ENCODE data around the gene RDX.

Gene RDX

DNA sequence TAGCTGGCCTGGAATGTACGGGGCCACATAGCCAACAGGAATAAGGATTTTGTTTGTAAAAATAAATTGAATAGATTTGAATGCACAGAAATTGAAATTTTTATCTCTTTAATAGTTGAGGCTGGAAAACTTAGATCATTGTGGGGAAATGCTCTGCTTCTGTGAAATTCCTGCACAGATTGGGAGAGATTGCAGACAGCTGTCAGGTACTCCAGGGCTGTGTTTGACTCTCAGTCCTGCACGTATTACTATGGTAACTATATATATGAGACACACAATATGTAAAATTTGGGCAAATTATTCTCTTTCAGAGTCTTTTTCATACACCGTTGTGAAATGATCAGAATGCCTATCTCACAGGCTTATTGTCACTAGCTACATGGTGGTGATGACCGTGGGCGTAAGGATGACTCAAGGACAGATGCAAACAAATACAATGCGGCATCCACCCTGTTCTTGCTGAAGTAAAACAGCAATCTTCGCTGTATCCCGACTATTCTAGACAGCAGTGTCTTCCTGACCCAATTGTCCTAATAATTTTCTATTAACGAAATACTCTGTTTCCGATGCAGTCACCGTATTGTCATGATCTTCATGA, 123.8 kb downstream of the RDX start:
- DNase-seq (ENCODE audit: low read depth, low spot score): no peak

DNA sequence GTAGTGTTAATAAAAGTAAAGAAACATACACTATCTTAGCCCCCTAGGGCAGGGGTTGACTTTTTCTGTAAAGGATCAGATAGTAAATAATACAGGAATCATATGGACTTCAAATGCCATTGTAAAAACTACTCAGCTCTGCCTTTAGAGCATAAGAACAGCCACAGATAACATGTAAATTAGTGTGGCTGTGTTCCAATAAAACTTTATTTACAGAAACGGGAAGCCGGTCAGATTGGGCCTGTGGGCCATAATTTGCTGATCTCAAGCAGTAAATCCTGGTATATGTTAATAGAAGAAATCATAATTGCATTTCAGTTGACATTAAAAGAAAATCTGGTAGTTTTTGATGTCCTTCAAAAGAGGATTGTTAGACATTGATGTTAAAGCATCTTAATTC, 126.7 kb downstream of the RDX start:
- DNase-seq (ENCODE audit: low read depth, low spot score): no peak

DNA sequence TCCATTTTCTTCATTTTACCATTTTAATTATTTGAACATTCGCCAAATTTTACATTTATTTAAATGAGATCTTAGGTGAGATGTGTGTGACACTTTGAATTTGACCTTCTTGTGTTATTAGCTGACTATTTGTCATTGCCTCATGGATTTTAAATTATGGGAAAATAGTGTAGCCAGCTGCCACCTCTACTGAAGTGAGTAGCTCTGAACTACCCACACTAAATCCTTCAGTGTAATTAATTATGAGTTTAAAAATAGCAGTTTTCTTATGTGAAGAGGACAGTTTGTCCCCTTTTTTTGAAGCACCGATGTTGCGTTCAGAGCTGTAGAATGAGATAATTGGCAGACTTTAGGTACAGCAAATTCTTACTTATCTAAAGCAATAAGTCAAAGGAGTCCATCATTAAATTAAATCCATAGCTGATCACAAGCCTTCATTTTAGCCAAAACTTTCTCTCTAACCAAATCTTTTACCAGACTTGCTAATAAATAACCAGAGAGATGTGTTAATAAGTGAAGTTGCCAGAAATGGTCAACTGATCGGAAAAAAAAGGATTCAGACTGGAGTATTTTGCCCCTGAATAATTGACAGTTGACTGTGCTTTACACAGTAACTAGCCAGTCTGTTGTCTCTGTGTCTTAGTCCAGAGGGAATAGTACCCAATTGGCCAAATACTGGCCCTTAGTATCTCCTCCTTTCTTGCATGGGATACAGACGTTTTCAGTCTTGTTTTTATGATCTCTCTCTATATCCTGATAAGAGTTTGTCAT, 128.2 kb downstream of the RDX start:
- DNase-seq (ENCODE audit: low read depth, low spot score): no peak

DNA sequence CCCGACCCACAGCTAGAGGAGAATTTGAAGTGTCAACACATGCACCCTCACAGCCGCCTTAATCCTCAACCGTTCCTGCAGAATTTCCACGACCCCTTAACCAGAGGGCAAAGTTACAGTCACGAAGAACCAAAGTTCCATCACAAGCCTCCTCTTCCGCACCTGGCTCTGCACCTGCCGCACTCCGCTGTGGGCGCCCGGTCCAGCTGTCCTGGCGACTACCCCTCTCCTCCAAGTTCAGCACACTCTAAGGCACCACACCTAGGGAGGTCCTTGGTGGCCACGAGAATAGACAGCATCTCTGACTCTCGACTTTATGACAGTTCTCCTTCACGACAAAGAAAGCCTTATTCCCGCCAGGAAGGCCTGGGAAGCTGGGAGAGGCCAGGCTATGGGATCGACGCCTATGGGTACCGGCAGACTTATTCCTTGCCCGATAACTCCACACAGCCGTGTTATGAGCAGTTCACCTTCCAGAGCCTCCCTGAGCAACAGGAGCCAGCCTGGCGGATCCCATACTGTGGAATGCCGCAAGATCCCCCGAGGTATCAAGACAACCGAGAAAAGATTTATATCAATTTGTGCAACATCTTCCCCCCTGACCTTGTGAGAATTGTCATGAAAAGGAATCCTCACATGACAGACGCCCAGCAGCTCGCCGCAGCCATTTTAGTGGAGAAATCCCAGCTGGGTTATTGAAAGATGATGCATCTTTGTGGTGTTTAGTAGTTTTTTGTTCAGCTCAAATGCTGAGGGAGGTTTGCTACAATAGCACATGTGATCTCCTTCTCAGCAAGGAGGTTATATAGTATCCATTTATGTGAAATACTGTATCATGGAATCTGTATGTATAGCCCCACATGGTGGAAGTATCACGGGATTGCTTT, 131.1 kb downstream of the RDX start:
- no peak for DNase-seq (ENCODE audit: low read depth, low spot score)

DNA sequence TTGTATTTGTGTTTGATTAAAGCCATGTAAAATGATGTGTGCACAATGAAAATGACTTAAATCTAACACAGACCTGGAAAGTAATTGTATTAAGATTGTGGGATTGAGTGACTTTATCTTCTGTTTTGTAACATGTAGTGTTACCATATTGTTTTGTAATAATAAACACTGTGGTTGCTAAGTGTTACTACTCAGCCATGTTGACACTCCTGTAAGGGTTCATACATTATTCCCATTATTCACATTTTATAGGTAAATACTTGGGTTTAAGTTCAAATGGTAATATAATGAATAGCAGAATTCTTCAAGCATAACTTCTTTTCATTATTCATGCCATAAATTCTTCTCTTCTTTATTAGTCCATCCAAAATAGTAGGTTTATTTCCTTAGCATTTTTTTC, 134.2 kb downstream of the RDX start:
- no peak for DNase-seq (ENCODE audit: low read depth, low spot score)

DNA sequence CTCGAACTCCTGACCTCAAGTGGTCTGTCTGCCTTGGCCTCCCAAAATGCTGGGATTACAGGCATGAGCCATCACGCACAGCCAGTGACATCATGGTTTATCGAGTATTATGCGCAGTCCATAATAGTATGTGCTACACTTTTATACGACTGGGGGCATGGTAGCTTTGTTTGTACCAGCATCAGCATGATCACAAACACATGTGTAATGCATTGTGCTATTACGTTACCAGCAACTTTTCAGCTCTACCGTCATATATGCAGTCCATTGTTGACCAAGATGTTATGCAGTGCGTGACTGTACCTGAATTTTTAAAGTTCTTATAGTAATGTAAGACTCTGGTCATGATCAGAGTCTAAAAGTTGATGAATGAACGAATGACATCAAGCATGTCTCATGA, 135.4 kb downstream of the RDX start:
- DNase-seq (ENCODE audit: low read depth, low spot score): no peak

DNA sequence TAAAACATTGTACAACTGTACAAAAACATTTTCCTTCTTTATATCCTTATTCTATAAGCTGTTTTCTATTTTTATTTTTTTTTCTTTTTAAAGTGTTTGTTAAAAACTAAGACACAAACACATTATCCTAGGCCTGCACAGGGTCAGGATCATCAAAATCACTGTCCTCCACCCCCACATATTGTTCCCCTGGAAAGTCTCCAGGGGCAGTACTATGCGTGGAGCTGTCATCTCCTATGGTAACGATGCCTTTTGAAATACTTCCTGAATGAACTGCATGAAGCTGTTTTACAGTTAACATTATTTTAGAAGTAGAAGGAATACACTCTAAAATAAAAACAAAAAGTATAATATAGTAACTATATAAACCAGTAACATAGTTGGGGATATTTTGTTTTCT, 136.0 kb downstream of the RDX start:
- no peak for DNase-seq (ENCODE audit: low read depth, low spot score)

DNA sequence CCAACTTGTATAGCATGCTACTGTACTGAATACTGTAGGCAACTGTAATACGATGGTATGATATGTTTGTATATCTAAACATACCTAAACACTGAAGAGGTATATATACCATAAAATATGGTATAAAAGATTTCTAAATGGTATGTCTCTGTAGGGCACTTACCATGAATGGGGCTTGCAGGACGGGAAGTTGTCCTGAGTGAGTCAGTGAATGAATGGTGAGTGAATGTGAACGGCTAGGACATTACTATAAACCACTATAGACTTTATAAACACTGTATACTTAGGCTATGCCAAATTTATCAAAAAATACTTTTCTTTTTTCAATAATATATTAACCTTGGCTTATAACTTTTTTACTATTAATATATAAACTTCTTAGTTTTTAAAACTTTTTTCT, 136.4 kb downstream of the RDX start:
- no peak for DNase-seq (ENCODE audit: low read depth, low spot score)

DNA sequence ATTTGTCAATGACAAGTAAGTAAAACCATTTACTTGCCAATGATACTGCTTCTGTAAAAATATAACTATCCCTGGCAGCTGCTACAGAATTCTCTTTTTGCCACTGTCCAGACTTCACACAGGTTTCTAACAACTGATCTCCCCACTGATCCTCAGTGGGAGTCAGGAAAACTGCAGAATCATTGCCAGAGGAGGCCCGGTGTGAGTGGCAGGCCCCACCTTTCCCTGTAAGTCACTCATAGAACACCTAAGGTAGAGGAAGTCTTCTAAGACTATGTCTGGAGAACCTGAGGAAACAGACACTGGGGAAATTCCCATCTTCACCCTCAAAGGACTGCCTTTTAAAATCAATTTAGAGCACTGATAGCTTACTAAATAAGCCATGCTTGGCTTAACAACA, 136.9 kb downstream of the RDX start:
- DNase-seq (ENCODE audit: low read depth, low spot score): no peak

DNA sequence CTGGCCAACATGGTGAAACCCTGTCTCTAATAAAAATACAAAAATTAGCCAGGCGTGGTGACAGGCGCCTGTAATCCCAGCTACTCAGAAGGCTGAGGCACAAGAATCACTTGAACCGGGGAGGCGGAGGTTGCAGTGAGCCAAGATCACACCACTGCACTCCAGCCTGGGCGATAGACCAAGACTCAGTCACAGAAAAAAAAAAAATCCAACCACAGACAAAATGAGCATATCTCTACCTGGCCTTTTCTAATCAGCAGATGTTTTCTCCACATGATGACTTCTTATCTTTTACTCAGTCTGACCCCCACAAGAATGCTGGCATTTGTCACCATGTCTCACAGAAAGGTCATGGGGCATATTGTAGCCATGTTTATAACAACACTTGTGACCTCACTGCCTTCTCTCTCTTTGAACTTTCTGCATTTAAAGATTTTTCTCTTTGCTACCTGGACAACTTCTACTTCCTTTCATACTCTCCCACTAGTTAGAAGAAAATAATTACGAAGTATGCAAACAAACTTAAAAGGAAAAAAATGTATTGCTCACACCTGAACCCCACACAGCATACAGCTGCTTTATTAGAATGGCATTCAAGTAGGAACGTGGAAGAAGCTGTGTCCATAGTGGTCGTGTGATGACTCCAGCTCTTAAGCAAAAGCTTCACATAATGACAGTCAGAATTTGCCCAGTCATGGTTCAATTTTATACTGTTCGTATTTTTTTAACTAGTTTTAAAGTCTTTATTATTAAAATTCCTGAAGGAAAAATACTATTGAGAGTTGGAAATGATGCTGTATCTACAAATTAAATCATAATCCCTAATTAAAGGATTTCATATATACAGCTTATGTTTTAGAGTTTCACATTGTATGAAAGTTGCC, 137.9 kb downstream of the RDX start:
- DNase-seq (ENCODE audit: low read depth, low spot score): no peak

DNA sequence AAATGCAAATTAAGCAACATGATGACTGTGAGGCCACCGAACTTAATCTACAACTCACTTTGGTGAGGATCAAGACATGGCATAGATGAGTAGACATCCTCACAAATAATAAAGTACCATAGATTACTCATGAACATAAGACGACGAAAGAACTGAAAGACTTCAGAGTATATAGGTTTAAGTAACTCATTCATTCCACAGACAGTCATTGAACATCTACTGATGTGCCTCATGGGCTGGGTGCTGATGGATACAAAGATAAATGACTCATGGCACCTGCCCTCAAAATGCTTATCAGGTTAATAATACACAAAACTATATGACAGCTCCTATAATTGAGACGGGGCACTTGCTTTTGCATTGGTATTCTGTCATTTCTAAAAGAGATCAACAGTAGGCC, 139.9 kb downstream of the RDX start:
- no peak for DNase-seq (ENCODE audit: low read depth, low spot score)

DNA sequence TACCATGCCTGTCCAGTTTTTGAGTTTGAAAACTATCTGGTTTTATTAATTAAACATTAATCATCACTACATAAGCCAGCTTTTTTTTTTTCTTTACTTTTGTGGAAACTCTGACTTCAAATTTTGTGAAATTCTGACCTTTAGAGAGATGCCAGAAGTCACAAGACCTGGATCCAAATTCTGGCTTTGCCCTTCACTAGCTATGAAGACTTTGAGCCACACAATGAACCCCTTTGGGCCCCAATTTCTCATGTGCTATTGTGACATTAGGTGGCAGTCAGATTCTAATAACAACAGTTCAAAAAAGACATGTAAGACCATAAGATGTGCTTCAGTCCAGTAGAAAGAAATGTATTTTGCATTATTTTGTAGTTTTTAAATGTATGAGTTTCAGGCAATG, 142.9 kb downstream of the RDX start:
- DNase-seq (ENCODE audit: low read depth, low spot score): no peak

DNA sequence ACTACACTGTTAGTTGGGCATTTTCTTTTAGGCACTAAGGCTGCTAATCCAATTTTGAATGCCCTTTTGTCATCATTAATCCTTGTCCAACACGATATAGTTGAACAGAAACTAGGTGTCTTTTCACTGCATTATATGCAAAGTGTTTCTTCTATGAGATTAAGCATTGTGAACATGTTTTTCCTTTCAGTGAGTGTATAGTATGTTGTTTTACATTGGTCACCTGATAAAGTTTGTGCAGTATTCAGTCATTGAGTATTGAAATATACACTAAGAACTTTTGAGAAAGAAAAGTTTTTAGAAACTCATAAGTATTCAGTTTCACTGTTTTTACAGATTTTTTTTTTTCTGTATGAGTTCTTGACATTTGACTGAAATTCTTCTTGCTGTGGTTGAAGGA, 144.2 kb downstream of the RDX start:
- no peak for DNase-seq (ENCODE audit: low read depth, low spot score)

DNA sequence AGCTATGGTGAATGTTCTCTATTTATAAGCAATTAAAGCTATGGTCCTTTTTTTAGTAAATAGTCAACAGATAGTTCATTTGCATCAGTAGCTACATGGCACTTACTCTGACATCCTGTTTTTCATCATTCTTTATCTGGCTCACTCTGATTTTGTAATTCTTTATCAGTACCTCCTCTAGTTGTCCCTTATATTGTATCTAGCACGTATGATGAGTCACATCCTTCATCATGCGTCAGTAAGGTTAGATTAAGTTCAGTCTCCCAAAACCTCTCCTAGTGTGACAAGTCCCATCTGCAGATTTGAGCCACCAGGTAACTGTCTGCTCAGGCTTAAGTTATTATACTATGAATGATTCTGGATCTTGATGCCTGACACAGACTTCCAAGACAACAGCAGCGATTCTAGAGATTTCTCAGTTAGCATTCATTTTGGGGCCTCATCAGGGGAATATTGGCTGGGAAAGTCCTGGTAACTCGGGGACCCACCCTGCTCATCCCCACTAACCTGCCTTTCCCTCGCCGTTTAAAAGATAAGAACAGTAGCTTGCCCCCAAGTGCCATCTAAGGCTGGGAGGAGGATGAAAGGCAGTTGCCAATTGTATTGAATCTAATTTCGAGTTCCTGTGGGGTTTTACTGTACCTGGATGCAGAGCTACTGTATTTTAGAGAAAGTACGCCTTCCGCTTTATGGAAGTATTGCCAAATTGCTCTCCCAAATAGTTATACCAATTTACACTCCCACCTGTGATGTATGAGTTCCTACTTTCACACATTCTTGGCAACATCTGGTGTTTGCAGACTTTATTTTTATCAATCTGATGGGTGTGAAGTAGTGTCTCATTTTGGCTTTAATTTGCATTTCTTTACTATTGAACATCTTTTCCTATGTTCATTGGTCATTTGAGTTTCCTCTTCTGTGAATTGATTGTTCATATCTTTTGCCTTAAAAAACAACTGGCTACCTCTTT, 147.4 kb downstream of the RDX start:
- no peak for DNase-seq (ENCODE audit: low read depth, low spot score)

DNA sequence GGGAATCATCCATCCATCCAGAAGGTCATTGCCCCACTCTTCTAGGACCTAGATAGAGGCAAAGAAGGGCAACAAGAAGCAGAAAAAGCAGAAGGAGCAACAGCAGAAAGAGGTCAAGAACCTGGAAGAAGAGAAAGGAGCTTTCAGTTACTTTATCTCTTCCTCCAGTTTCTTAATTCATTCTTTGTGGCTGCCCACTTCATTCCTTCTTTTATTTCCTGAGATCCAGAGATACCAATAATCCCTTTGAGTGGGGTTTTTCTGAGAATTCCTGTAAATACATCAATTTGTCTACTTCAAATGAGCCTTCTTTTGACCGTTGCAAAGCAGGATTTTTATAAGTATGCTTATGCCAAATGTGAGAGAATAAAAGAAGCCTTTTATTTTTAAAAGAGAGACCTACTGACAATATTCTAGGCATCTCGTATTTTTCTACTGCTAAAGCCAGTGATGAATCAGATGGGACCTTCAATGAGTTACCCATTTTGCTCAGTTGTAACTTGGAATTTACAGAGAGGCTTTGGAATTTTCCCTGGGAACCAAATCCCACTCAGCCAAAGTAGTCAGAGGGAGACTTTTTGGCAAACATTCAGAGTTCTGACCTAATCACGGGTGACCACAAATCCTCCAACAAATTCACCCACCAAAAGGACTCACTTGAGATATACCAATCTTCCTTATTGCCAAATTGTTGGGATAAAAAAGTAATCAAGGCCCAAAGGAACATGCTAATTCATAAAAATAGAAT, 148.3 kb downstream of the RDX start:
- DNase-seq (ENCODE audit: low read depth, low spot score): no peak

DNA sequence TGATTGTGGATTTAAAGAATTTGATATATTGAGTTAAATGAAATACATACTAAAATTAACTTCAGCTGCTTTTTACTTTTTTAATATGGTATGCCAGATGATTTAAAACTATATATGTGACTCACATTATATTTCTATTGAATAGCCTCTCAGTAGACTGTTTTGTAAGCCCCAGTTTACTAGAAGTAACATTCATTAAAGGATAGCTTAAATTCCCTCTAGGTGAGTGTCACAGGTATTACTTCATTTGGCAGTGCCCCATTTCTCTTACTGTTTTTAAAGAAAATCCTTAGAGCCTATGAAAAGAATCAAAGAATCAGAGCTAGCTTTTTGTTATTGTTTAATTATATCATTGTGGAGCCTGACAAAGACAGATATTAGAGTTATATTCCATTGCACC, 154.6 kb downstream of the RDX start:
- DNase-seq (ENCODE audit: low read depth, low spot score): no peak

DNA sequence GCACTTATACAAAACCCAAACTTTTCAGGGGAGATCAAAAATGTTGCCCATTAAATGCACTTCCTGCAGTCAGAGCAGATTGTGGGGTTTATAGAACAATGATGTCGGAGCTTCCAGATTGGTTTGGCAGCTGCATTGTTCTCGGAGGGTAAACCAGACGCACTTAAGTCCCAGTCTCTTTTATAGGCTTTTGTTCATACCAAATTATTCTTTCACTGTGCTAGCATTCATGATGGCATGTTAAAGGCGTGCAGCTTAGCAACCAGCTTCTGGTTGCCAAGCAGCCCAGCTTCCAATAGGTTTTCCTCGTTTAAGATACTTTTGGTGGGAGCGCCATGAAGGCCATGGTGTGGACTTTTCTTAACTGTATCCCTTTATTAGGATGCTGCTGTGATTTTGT, 162.3 kb downstream of the RDX start:
- DNase-seq (ENCODE audit: low read depth, low spot score): no peak

DNA sequence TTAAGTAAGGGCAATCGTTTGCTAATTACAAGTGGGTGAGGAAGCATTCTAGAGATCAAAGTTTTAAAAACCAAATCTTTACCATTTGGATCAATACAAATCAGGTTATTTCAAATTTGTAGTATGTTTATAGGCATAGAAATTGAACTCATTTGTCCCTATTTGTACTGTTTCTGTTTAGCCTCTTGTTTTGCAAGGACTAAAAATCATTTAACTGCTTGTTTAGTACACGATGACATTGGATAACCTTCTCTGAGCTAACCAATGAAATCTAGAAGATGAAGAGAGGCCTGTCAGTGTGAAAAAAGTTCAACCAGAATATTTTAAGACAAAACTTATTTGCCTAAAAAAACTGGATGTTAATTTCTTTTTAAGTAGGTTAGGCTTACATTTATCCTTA, 163.3 kb downstream of the RDX start:
- no peak for DNase-seq (ENCODE audit: low read depth, low spot score)

DNA sequence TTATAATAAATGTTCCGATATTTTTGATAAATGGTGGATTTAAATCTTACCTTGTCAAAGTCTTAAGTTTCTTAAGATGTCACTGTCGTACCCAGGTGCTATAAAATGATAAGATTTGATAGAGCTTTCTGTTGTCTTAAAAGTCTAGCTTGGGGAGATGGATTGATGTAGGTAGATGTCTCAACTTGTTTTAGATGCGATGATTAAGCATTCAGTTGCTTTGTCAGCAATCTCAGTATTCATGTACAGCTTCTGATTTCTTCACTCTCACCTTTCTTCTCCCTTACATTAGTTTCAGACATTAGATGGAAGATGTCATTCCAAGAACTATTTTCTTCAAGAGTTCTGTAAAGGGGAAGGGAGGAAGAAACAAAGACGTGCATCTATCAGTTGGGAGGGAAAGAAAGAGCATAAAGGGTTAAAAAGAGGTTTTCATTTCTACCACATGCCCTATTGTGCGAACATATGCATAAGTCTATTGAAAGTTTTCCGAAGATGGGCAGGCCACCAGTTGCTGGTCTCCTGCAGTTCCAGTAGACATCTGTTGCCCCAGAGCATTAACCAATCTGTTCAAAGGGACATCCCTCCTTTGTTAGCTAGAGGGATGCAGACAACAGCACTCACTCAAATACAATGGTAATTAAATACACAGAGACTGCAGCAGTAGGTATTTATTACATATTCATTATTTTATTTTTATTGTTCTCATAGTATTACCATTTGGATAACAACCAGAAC, 164.9 kb downstream of the RDX start:
- no peak for DNase-seq (ENCODE audit: low read depth, low spot score)

Data from ELF-1 (cell line).